SK-N-SH treated with all-trans-retinoic acid at 6 μM for 48 hours (cell line): ENCODE results near the gene IL36A.

ENCODE experiments used
- BACH2 ChIP-seq: fragments of 250-450 bp; sonication (Bioruptor Pico); IDR thresholded peaks from 2 replicates; pipeline ENCODE4 v1.9.0; 2021; ENCODE audit warnings: mild to moderate bottlenecking, borderline replicate concordance
- CREB5 ChIP-seq: fragments of 250-450 bp; sonication (Bioruptor Pico); IDR thresholded peaks from 2 replicates; pipeline ENCODE4 v1.5.1; 2020; ENCODE audit warnings: low read depth, mild to moderate bottlenecking, moderate library complexity
- CSDC2 ChIP-seq: fragments of 250-450 bp; sonication (Bioruptor Pico); IDR thresholded peaks from 2 replicates; pipeline ENCODE4 v1.5.0; 2020; ENCODE audit warnings: mild to moderate bottlenecking, moderate library complexity
- ESRRG ChIP-seq: fragments of 250-450 bp; sonication (Bioruptor Pico); IDR thresholded peaks from 2 replicates; pipeline ENCODE4 v1.6.1; 2021; ENCODE audit warnings: mild to moderate bottlenecking
- GLIS3 ChIP-seq: fragments of 250-450 bp; sonication (Bioruptor Pico); IDR thresholded peaks from 2 replicates; pipeline ENCODE4 v1.5.0; 2020; ENCODE audit warnings: mild to moderate bottlenecking, moderate library complexity
- ISL1 ChIP-seq: fragments of 250-450 bp; sonication (Bioruptor Pico); IDR thresholded peaks from 2 replicates; pipeline ENCODE4 v2.1.2; 2022; ENCODE audit warnings: mild to moderate bottlenecking, moderate library complexity
- PATZ1 ChIP-seq: fragments of 250-450 bp; sonication (Bioruptor Pico); IDR thresholded peaks from 2 replicates; pipeline ENCODE4 v1.8.0; 2020; ENCODE audit warnings: mild to moderate bottlenecking, moderate library complexity, borderline replicate concordance
- POU6F1 ChIP-seq: fragments of 250-450 bp; sonication (Bioruptor Pico); IDR thresholded peaks from 2 replicates; pipeline ENCODE4 v1.8.0; 2021; ENCODE audit warnings: low read depth, mild to moderate bottlenecking, moderate library complexity, borderline replicate concordance
- RARB ChIP-seq: fragments of 250-450 bp; sonication (Bioruptor Pico); IDR thresholded peaks from 2 replicates; pipeline ENCODE4 v1.8.0; 2021; ENCODE audit warnings: mild to moderate bottlenecking, moderate library complexity
- ZFP3 ChIP-seq: fragments of 250-450 bp; sonication (Bioruptor Pico); IDR thresholded peaks from 2 replicates; pipeline ENCODE4 v1.5.0; 2020; ENCODE audit warnings: mild to moderate bottlenecking, moderate library complexity
- ZFP30 ChIP-seq: fragments of 450-650 bp; formaldehyde crosslinking; IDR thresholded peaks from 2 replicates; pipeline ENCODE4 v1.5.0; 2022; ENCODE audit warnings: mild to moderate bottlenecking, moderate library complexity
- ZNF565 ChIP-seq: fragments of 450-650 bp; formaldehyde crosslinking; conservative IDR thresholded peaks from 2 replicates; pipeline ENCODE4 v1.5.0; 2020; ENCODE audit warnings: low read depth, mild to moderate bottlenecking, moderate library complexity
- ZNF8 ChIP-seq: fragments of 450-650 bp; formaldehyde crosslinking; IDR thresholded peaks from 2 replicates; pipeline ENCODE4 v1.5.0; 2020; ENCODE audit warnings: mild to moderate bottlenecking, moderate library complexity

- TF ChIP-seq ZNF8 (CRISPR knock-in tag) (no peak), ZFP30 (CRISPR knock-in tag) (no peak), RARB (CRISPR knock-in tag) (no peak), CSDC2 (CRISPR knock-in tag) (no peak), ESRRG (no peak), PATZ1 (CRISPR knock-in tag) (no peak), CREB5 (CRISPR knock-in tag) (no peak), GLIS3 (CRISPR knock-in tag) (no peak), ZFP3 (CRISPR knock-in tag) (no peak), POU6F1 (no peak), ZNF565 (CRISPR knock-in tag) (no peak), BACH2 (CRISPR knock-in tag) (no peak), ISL1 (CRISPR knock-in tag) (no peak)
Measured at GRCh38 chr2:112995346-112995920, 9.8 kb upstream of the IL36A start.
